GM23338 (cell line): Measurements from ENCODE around the gene KRTAP19-1. TPM values are rescaled to one million over a fixed set of nuclear protein-coding genes. Genes with fewer than 3 reads are reported as not detected.
A peak's percentile ranks its signal among the peaks of the same experiment; 100 is the strongest.

ENCODE experiments used
- ATAC-seq: fragments of 200-7000 bp; cut with Tn5 transposase; 3 replicates; pipeline ENCODE4 v1.9.1; 2020
- DNase-seq: peaks from one replicate; pipeline ENCODE4 v3.0.0-alpha.2; 2015; ENCODE audit warnings: low spot score
- H2AFZ ChIP-seq: fragments of 200-600 bp; sonication (generic); 2 replicates; pipeline ENCODE4 v1.8.0; 2016; ENCODE audit warnings: antibody characterized with exemption, mild to moderate bottlenecking, moderate library complexity
- H3F3A ChIP-seq: fragments of 200-600 bp; sonication (generic); replicated peaks from 2 replicates; pipeline ENCODE4 v1.8.0; 2017; ENCODE audit warnings: antibody characterized with exemption, mixed run types, low read depth
- H3K27ac ChIP-seq: fragments of 200-600 bp; sonication (generic); 2 replicates; pipeline ENCODE4 v1.6.1; 2016; ENCODE audit warnings: low read depth
- H3K27me3 ChIP-seq: fragments of 200-600 bp; sonication (generic); 2 replicates; pipeline ENCODE4 v1.8.0; 2016; ENCODE audit warnings: mild to moderate bottlenecking, mixed run types, moderate library complexity; ENCODE audit not compliant: insufficient read depth
- H3K36me3 ChIP-seq: fragments of 200-600 bp; sonication (generic); 2 replicates; pipeline ENCODE4 v1.8.0; 2016; ENCODE audit warnings: mild to moderate bottlenecking; ENCODE audit not compliant: insufficient read depth
- H3K4me1 ChIP-seq: fragments of 200-600 bp; sonication (generic); 2 replicates; pipeline ENCODE4 v1.8.0; 2016; ENCODE audit warnings: mild to moderate bottlenecking, moderate library complexity; ENCODE audit not compliant: insufficient read depth
- H3K4me2 ChIP-seq: fragments of 200-600 bp; sonication (generic); 2 replicates; pipeline ENCODE4 v1.7.1; 2017; ENCODE audit warnings: mixed run types
- H3K4me3 ChIP-seq: fragments of 200-600 bp; sonication (generic); 2 replicates; pipeline ENCODE4 v1.6.1; 2016; ENCODE audit warnings: mixed run types
- H3K79me2 ChIP-seq: fragments of 200-600 bp; sonication (generic); replicated peaks from 2 replicates; pipeline ENCODE4 v1.8.0; 2017; ENCODE audit warnings: mild to moderate bottlenecking; ENCODE audit not compliant: insufficient read depth
- H3K9me2 ChIP-seq: fragments of 200-600 bp; sonication (generic); 2 replicates; pipeline ENCODE4 v1.8.0; 2017; ENCODE audit not compliant: insufficient read depth
- H4K20me1 ChIP-seq: fragments of 200-600 bp; sonication (generic); replicated peaks from 2 replicates; pipeline ENCODE4 v1.8.0; 2017; ENCODE audit warnings: mild to moderate bottlenecking; ENCODE audit not compliant: insufficient read depth
- H3K27ac Mint-ChIP-seq: 2 replicates; pipeline ENCODE4 v1.8.0; 2020; ENCODE audit warnings: inconsistent platforms, mild to moderate bottlenecking, moderate library complexity, mixed read lengths
- H3K27me3 Mint-ChIP-seq: 3 replicates; pipeline ENCODE4 v1.8.0; 2022; ENCODE audit warnings: low read depth, mild to moderate bottlenecking, moderate library complexity, mixed read lengths, inconsistent platforms; ENCODE audit not compliant: insufficient read depth, poor library complexity
- H3K36me3 Mint-ChIP-seq: 3 replicates; pipeline ENCODE4 v1.8.0; 2021; ENCODE audit warnings: low read depth, mild to moderate bottlenecking, inconsistent platforms, moderate library complexity, mixed read lengths
- H3K4me1 Mint-ChIP-seq: 3 replicates; pipeline ENCODE4 v1.8.0; 2020; ENCODE audit warnings: mild to moderate bottlenecking, inconsistent platforms, mixed read lengths
- H3K4me3 Mint-ChIP-seq: 3 replicates; pipeline ENCODE4 v1.8.0; 2021; ENCODE audit warnings: moderate library complexity, mild to moderate bottlenecking, inconsistent platforms, mixed read lengths
- H3K9me3 Mint-ChIP-seq: 3 replicates; pipeline ENCODE4 v1.8.0; 2020; ENCODE audit warnings: moderate library complexity, mild to moderate bottlenecking, inconsistent platforms, mixed read lengths
- CREB1 ChIP-seq: fragments of 250-450 bp; sonication (Bioruptor Pico); IDR thresholded peaks from 2 replicates; pipeline ENCODE4 v1.5.0; 2020; ENCODE audit warnings: low read depth, mild to moderate bottlenecking, moderate library complexity
- CTCF ChIP-seq, 2 experiments: fragments of 200-600 bp in 1 of 2; sonication (generic) in 1 of 2; conservative IDR thresholded peaks; 2 replicates each; pipeline versions ENCODE4 v1.5.1 to v1.6.1; 2016 to 2017; ENCODE audit warnings: antibody characterized with exemption in 2 of 2, low read depth in 2 of 2, mild to moderate bottlenecking in 2 of 2, moderate library complexity in 1 of 2
- ETS1 ChIP-seq: IDR thresholded peaks from 2 replicates; pipeline ENCODE4 v1.6.1; 2016; ENCODE audit warnings: antibody characterized with exemption
- EZH2 ChIP-seq: fragments of 200-600 bp; sonication (generic); IDR thresholded peaks from one replicate; pipeline ENCODE4 v1.8.0; 2017; ENCODE audit warnings: antibody characterized with exemption, mild to moderate bottlenecking, low read depth; ENCODE audit not compliant: unreplicated experiment
- EZH2phosphoT487 ChIP-seq: fragments of 200-600 bp; sonication (generic); IDR thresholded peaks from one replicate; pipeline ENCODE4 v1.8.1; 2018; ENCODE audit warnings: antibody characterized with exemption; ENCODE audit not compliant: unreplicated experiment
- JUNB ChIP-seq: IDR thresholded peaks from one replicate; pipeline ENCODE4 v1.6.1; 2016; ENCODE audit warnings: antibody characterized with exemption; ENCODE audit not compliant: unreplicated experiment
- NANOG ChIP-seq: IDR thresholded peaks from 2 replicates; pipeline ENCODE4 v1.6.1; 2016; ENCODE audit warnings: antibody characterized with exemption, borderline replicate concordance
- POLR2AphosphoS5 ChIP-seq: IDR thresholded peaks from 2 replicates; pipeline ENCODE4 v1.6.1; 2016; ENCODE audit warnings: antibody characterized with exemption, low read depth
- REST ChIP-seq: IDR thresholded peaks from one replicate; pipeline ENCODE4 v1.6.1; 2018; ENCODE audit warnings: antibody characterized with exemption; ENCODE audit not compliant: unreplicated experiment
- STAT1 ChIP-seq: IDR thresholded peaks from one replicate; pipeline ENCODE4 v1.6.1; 2016; ENCODE audit warnings: antibody characterized with exemption; ENCODE audit not compliant: unreplicated experiment
- ZNF114 ChIP-seq: fragments of 250-450 bp; sonication (Bioruptor Pico); IDR thresholded peaks from 2 replicates; pipeline ENCODE4 v1.5.0; 2020; ENCODE audit warnings: mild to moderate bottlenecking, moderate library complexity
- ZNF331 ChIP-seq: fragments of 250-450 bp; sonication (Bioruptor Pico); IDR thresholded peaks from 2 replicates; pipeline ENCODE4 v1.5.0; 2020; ENCODE audit warnings: low read depth, mild to moderate bottlenecking, moderate library complexity
- ZNF462 ChIP-seq: fragments of 250-450 bp; sonication (Bioruptor Pico); IDR thresholded peaks from 2 replicates; pipeline ENCODE4 v1.5.0; 2020; ENCODE audit warnings: mild to moderate bottlenecking, moderate library complexity
- polyA plus RNA-seq: library from polyadenylated mRNA; unstranded; fragments of >200 nt; fragmentation: Nextera tagmentation; extraction: Ambion mirVana; gene quantifications from 2 replicates; pipeline ENCODE4 v1.2.1, GENCODE V29; 2016
- total RNA-seq: library from RNA; depleted of rRNA; stranded (reverse); fragments of >200 nt; shearing (Covaris generic); gene quantifications from 2 replicates; pipeline ENCODE4 v1.2.3, GENCODE V29; 2014

Gene KRTAP19-1
- total and polyA plus RNA-seq, 2 experiments from 2014 or later, result not detected

- Histone ChIP-seq H2AFZ (peak overlapping the region; percentile 94), H3K79me2 (no peaks in the 10 kb centered on the region), H3K4me2 (peak overlapping the region; percentile 61), H4K20me1 (no peaks in the 10 kb centered on the region; the same call in 1 of the 2 replicates), H3K27me3 (no peaks in the 10 kb centered on the region), H3K4me3 (peak overlapping the region; percentile 34; the same call in 1 of the 2 replicates), H3K27ac (no peak overlapping the region), H3K36me3 (no peaks in the 10 kb centered on the region), H3F3A (no peaks in the 10 kb centered on the region), H3K4me1 (peaks cover 22% of the 10 kb centered on the region), H3K9me2 (peaks cover 7% of the 10 kb centered on the region)
- H3K36me3 Mint-ChIP-seq, result no peaks in the 10 kb centered on the region
- H3K4me1 Mint-ChIP-seq, result peaks cover 20% of the 10 kb centered on the region
- no peak overlapping the region for H3K27ac Mint-ChIP-seq
- no peak for ATAC-seq
- no peak for DNase-seq
- H3K27me3 Mint-ChIP-seq, result no peaks in the 10 kb centered on the region
- no peaks in the 10 kb centered on the region for H3K9me3 Mint-ChIP-seq
- TF ChIP-seq CTCF (conservative IDR thresholded peaks at IDR 0.05; ENCODE audit: low read depth in 2 of 2) (no peak), POLR2AphosphoS5 (no peak), JUNB (no peak), STAT1 (no peak), REST (no peak), ZNF331 (CRISPR knock-in tag) (no peak), EZH2 (no peak), ZNF462 (CRISPR knock-in tag) (no peak), ETS1 (no peak), ZNF114 (CRISPR knock-in tag) (no peak), NANOG (no peak), EZH2phosphoT487 (no peak), CREB1 (CRISPR knock-in tag) (no peak)
- no peak overlapping the region for H3K4me3 Mint-ChIP-seq
Observed at GRCh38 chr21:30443226-30443625, 36.9 kb downstream of the KRTAP19-1 start.
